SK-N-SH (cell line): ENCODE data around the gene DEFB118. TPM values are rescaled to one million over a fixed set of nuclear protein-coding genes. Genes with fewer than 3 reads are reported as not detected.

Source experiments
- CTCF ChIA-PET: fragments of 300-600, 350-600 bp; formaldehyde crosslinking; extraction: SDS; loops from one replicate; lab custom pipeline; 2021; lab: Yijun Ruan, JAX
- POLR2A ChIA-PET: fragments of 350-600 bp; sonication (Branson Sonifier 250); formaldehyde crosslinking; extraction: SDS; loops from one replicate; lab custom pipeline; 2020; ENCODE audit warnings: antibody characterized with exemption, inconsistent platforms; lab: Yijun Ruan, JAX
- DNase-seq: peaks from one replicate; pipeline ENCODE4 v3.0.0; 2012
- H2AFZ ChIP-seq: fragments of 200-600 bp; sonication (generic); 2 replicates; pipeline ENCODE4 v1.8.1; 2016; ENCODE audit warnings: antibody characterized with exemption, mild to moderate bottlenecking, low read depth
- H3F3A ChIP-seq: fragments of 200-600 bp; sonication (generic); replicated peaks from 2 replicates; pipeline ENCODE3; 2016; ENCODE audit warnings: antibody characterized with exemption, mild to moderate bottlenecking; ENCODE audit not compliant: insufficient read depth
- H3K27ac ChIP-seq, 2 experiments: fragments of 200-500 bp in 1 of 2; fragments of 200-600 bp in 1 of 2; sonication (Bioruptor generic) in 1 of 2; sonication (generic), shearing (Covaris generic) in 1 of 2; 2 replicates each; pipeline versions ENCODE4 v1.5.1 to v1.6.1; 2014 to 2016; ENCODE audit warnings: low read depth in 2 of 2, inconsistent platforms in 1 of 2, low read length in 1 of 2, mild to moderate bottlenecking in 1 of 2, mixed read lengths in 1 of 2
- H3K27me3 ChIP-seq: fragments of 200-600 bp; sonication (generic), shearing (Covaris generic); 2 replicates; pipeline ENCODE4 v1.6.1; 2016; ENCODE audit warnings: mixed run types; ENCODE audit not compliant: insufficient read depth
- H3K36me3 ChIP-seq, 2 experiments: fragments of 200-500 bp in 1 of 2; fragments of 200-600 bp in 1 of 2; sonication (Bioruptor generic) in 1 of 2; sonication (generic) in 1 of 2; replicated peaks in 1 of 2; 2 replicates each; pipeline versions ENCODE3 to v1.5.1; 2014 to 2016; ENCODE audit warnings: low read length in 1 of 2, mild to moderate bottlenecking in 1 of 2; ENCODE audit not compliant: insufficient read depth in 2 of 2, control insufficient read depth in 1 of 2
- H3K4me1 ChIP-seq, 2 experiments: fragments of 200-500 bp in 1 of 2; fragments of 200-600 bp in 1 of 2; sonication (Bioruptor generic) in 1 of 2; sonication (generic), shearing (Covaris generic) in 1 of 2; 2 replicates each; pipeline versions ENCODE4 v1.5.1 to v1.6.1; 2014 to 2016; ENCODE audit warnings: low read depth in 1 of 2, low read length in 1 of 2, mixed run types in 1 of 2; ENCODE audit not compliant: insufficient read depth in 2 of 2, control insufficient read depth in 1 of 2
- H3K4me2 ChIP-seq: fragments of 200-600 bp; sonication (generic), shearing (Covaris generic); 2 replicates; pipeline ENCODE4 v1.6.1; 2017; ENCODE audit warnings: mixed run types
- H3K4me3 ChIP-seq, 2 experiments: fragments of 200-500 bp in 1 of 2; fragments of 200-600 bp in 1 of 2; sonication (Bioruptor generic) in 1 of 2; sonication (generic), shearing (Covaris generic) in 1 of 2; 2 replicates each; pipeline versions ENCODE4 v1.5.1 to v1.8.1; 2014 to 2016; ENCODE audit warnings: low read depth in 2 of 2, inconsistent platforms in 1 of 2, low read length in 1 of 2, mild to moderate bottlenecking in 1 of 2, mixed read lengths in 1 of 2, moderate library complexity in 1 of 2
- H3K79me2 ChIP-seq: fragments of 200-600 bp; sonication (generic); 2 replicates; pipeline ENCODE4 v1.8.1; 2017; ENCODE audit warnings: mild to moderate bottlenecking; ENCODE audit not compliant: insufficient read depth
- H3K9ac ChIP-seq: fragments of 200-600 bp; sonication (generic); 2 replicates; pipeline ENCODE4 v1.6.1; 2017; ENCODE audit warnings: mixed run types
- H3K9me2 ChIP-seq: fragments of 200-600 bp; sonication (generic); 2 replicates; pipeline ENCODE4 v1.6.1; 2017; ENCODE audit warnings: mixed run types
- H3K9me3 ChIP-seq: fragments of 200-600 bp; sonication (generic); 2 replicates; pipeline ENCODE4 v1.6.1; 2017; ENCODE audit warnings: mixed run types, mild to moderate bottlenecking, moderate library complexity
- H4K20me1 ChIP-seq: fragments of 200-600 bp; sonication (generic); 2 replicates; pipeline ENCODE4 v1.6.1; 2017; ENCODE audit warnings: mild to moderate bottlenecking, mixed run types; ENCODE audit not compliant: insufficient read depth
- CHD2 ChIP-seq: fragments of 150-350 bp; IDR thresholded peaks from 2 replicates; pipeline ENCODE4 v1.6.1; 2018; ENCODE audit warnings: low read length; ENCODE audit not compliant: partially characterized antibody
- ELF1 ChIP-seq: IDR thresholded peaks from 2 replicates; pipeline ENCODE4 v1.4.0; 2012
- EZH2phosphoT487 ChIP-seq: fragments of 200-600 bp; sonication (generic); IDR thresholded peaks from 2 replicates; pipeline ENCODE4 v1.6.1; 2017; ENCODE audit warnings: low read depth, mixed run types, mild to moderate bottlenecking, antibody characterized with exemption, moderate library complexity, borderline replicate concordance
- FOSL2 ChIP-seq: IDR thresholded peaks from 2 replicates; pipeline ENCODE4 v1.4.0; 2012; ENCODE audit warnings: low read depth, mild to moderate bottlenecking, moderate library complexity, borderline replicate concordance
- FOXM1 ChIP-seq: IDR thresholded peaks from 2 replicates; pipeline ENCODE4 v1.4.0; 2012; ENCODE audit warnings: low read depth, mild to moderate bottlenecking
- MAX ChIP-seq: IDR thresholded peaks from 2 replicates; pipeline ENCODE4 v1.4.0; 2012; ENCODE audit warnings: low read depth
- MEF2A ChIP-seq: IDR thresholded peaks from 2 replicates; pipeline ENCODE4 v1.4.0; 2012; ENCODE audit warnings: low read depth, borderline replicate concordance
- POLR2AphosphoS5 ChIP-seq: IDR thresholded peaks from 2 replicates; pipeline ENCODE4 v1.6.1; 2012; ENCODE audit warnings: low read depth, low read length
- RAD21 ChIP-seq: IDR thresholded peaks from 2 replicates; pipeline ENCODE4 v1.6.1; 2012; ENCODE audit warnings: mild to moderate bottlenecking, low read length
- RCOR1 ChIP-seq: fragments of 150-350 bp; IDR thresholded peaks from 2 replicates; pipeline ENCODE4 v1.6.1; 2017; ENCODE audit warnings: antibody characterized with exemption, low read length
- RFX5 ChIP-seq: IDR thresholded peaks from 2 replicates; pipeline ENCODE4 v1.6.1; 2012; ENCODE audit warnings: mild to moderate bottlenecking, improper control_type of control experiment, low read length
- SIN3A ChIP-seq: IDR thresholded peaks from 2 replicates; pipeline ENCODE4 v1.6.1; 2012; ENCODE audit warnings: low read depth, mild to moderate bottlenecking, low read length, moderate library complexity, borderline replicate concordance
- SMC3 ChIP-seq: IDR thresholded peaks from 2 replicates; pipeline ENCODE4 v1.6.1; 2012; ENCODE audit warnings: low read depth, low read length, improper control_type of control experiment
- TCF12 ChIP-seq: IDR thresholded peaks from 2 replicates; pipeline ENCODE4 v1.4.0; 2012
- TEAD4 ChIP-seq: IDR thresholded peaks from 2 replicates; pipeline ENCODE4 v1.4.0; 2012; ENCODE audit warnings: mild to moderate bottlenecking, borderline replicate concordance; ENCODE audit not compliant: insufficient read depth
- WGBS: methylation state at CpG from one replicate; pipeline ENCODE4 v1.1.6; 2017; ENCODE audit warnings: low lambda C conversion rate; 5-methylcytosine and 5-hydroxymethylcytosine counted together
- polyA plus RNA-seq, 3 experiments: library from polyadenylated mRNA; depleted of rRNA; stranded (reverse); fragments of >200 nt; gene quantifications; 2 replicates each; pipeline ENCODE4 v1.2.3, GENCODE V29; 2012
- TF ChIP-seq, protein P1 (sequence below): fragments of 150-350 bp; IDR thresholded peaks from 2 replicates; pipeline ENCODE4 v1.6.1; 2017; ENCODE audit warnings: antibody characterized with exemption, low read length, low read depth, borderline replicate concordance
- TF ChIP-seq, protein P2 (sequence below): IDR thresholded peaks from 2 replicates; pipeline ENCODE4 v1.4.0; 2012; ENCODE audit warnings: low read depth, borderline replicate concordance
- TF ChIP-seq, protein P3 (sequence below): IDR thresholded peaks from 2 replicates; pipeline ENCODE4; 2012

The DEFB118 gene
- polyA plus RNA-seq (2012; rRNA removed) = not detected in 2 replicates
- polyA plus RNA-seq (2012; cell fraction: cytosol; rRNA removed) = not detected in 2 replicates
- polyA plus RNA-seq (2012; cell fraction: nucleus; rRNA removed) = not detected in 2 replicates

GRCh38 chr20:31368301-31368700, at the start of gene DEFB118:
DEFB118 (plus strand) TSS chr20:31368601; CDS start chr20:31368651, 50 bp downstream.
- POLR2A ChIA-PET = no interaction called here
- no peaks in the 10 kb centered on the region for H4K20me1 ChIP-seq
- H3K9me2 ChIP-seq = no peaks in the 10 kb centered on the region
- no peak within 1 kb of the TSS for H3K4me2 ChIP-seq
- H3K9me3 ChIP-seq = no peaks in the 10 kb centered on the region
- H3F3A ChIP-seq = no peaks in the 10 kb centered on the region
- H3K79me2 ChIP-seq = no peaks in the 10 kb centered on the region
- H3K9ac ChIP-seq = no peak within 1 kb of the TSS
- H3K4me3 ChIP-seq = no peak within 1 kb of the TSS
- CTCF ChIA-PET = interaction anchor here (0.5 to 0.8 kb wide), 2 partner anchors 55 to 135 kb away, joined by 3 read pairs; no protein-coding TSS in a partner anchor
- H3K4me1 ChIP-seq = no peaks in the 10 kb centered on the region
- H2AFZ ChIP-seq = no peak within 1 kb of the TSS
- WGBS = 0% methylated on average over 2 of the region's 2 CpGs
- H3K27me3 ChIP-seq = no peaks in the 10 kb centered on the region
- no peak within 1 kb of the TSS for H3K27ac ChIP-seq
- DNase-seq = no peak
- TF ChIP-seq, protein P1, sequence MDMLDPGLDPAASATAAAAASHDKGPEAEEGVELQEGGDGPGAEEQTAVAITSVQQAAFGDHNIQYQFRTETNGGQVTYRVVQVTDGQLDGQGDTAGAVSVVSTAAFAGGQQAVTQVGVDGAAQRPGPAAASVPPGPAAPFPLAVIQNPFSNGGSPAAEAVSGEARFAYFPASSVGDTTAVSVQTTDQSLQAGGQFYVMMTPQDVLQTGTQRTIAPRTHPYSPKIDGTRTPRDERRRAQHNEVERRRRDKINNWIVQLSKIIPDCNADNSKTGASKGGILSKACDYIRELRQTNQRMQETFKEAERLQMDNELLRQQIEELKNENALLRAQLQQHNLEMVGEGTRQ = no peak
- TF ChIP-seq FOXM1 = no peak
- TF ChIP-seq CHD2 = no peak
- no peak for TF ChIP-seq MAX
- TF ChIP-seq EZH2phosphoT487 = no peak
- TF ChIP-seq ELF1 = no peak
- H3K36me3 ChIP-seq = no peaks in the 10 kb centered on the region

DNA sequence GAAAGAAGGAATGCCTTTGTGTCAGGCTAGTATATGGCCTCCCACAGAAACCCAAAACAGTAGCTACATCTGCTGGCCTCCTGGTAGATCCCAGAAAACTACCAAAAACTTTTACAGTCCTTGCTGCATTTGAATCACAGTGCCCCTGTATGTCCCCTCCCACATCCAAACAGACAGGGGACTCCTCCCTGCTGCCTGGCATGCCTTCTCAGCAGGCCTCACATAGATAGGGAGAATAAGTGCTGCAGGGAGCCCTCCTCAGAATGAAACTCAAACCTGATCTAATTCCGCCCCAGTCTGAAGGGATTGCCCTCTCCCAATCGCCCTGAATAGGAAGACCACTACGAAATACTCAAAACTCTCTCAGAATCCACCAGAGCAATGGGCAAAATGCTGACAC, 45.9 kb upstream of the DEFB118 start:
- no peak for DNase-seq
- Histone ChIP-seq H2AFZ (no peak overlapping the region), H3K4me1 (no peaks in the 10 kb centered on the region), H3K4me2 (no peak overlapping the region), H3K79me2 (no peaks in the 10 kb centered on the region), H3F3A (no peaks in the 10 kb centered on the region), H3K9ac (no peak overlapping the region), H3K9me2 (no peaks in the 10 kb centered on the region)
- CTCF ChIA-PET = no interaction called here
- 2% methylated on average over 3 of the region's 3 CpGs for WGBS
- POLR2A ChIA-PET = no interaction called here
- TF ChIP-seq MEF2A (no peak), TEAD4 (no peak)
- TF ChIP-seq, all 33 proteins: peak for 0
- Histone ChIP-seq H3K9me3 (no peaks in the 10 kb centered on the region), H3K36me3 (no peaks in the 10 kb centered on the region), H3K4me3 (no peak overlapping the region), H4K20me1 (no peaks in the 10 kb centered on the region), H3K27ac (no peak overlapping the region), H3K27me3 (no peaks in the 10 kb centered on the region)

DNA sequence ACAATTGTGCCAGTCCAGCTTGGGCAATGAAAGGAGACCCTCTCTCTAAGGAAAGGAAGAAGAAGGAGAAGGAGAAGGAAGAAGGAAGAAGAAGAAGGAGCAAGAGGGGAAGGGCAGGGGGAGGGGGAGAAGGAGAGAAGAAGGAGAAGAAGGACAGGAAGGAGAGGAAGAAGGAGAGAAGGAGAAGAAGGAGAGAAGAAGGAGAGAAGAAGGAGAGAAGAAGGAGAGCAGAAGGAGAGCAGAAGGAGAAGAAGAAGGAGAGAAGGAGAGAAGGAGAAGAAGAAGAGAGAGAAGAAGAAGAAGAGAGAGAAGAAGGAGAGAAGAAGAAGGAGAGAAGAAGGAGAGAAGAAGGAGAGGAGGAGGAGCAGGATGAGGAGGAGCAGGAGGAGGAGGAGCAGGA, 37.5 kb upstream of the DEFB118 start:
- Histone ChIP-seq H3F3A (no peaks in the 10 kb centered on the region), H3K9me3 (no peaks in the 10 kb centered on the region), H3K9ac (no peak overlapping the region), H3K36me3 (no peaks in the 10 kb centered on the region), H3K4me2 (no peak overlapping the region), H3K4me3 (no peak overlapping the region), H3K9me2 (no peaks in the 10 kb centered on the region), H2AFZ (no peak overlapping the region), H3K79me2 (no peaks in the 10 kb centered on the region), H4K20me1 (no peaks in the 10 kb centered on the region), H3K27ac (no peak overlapping the region), H3K4me1 (no peaks in the 10 kb centered on the region), H3K27me3 (no peaks in the 10 kb centered on the region)
- no peak for DNase-seq
- ChIA-PET POLR2A (no interaction called here), CTCF (no interaction called here)
- TF ChIP-seq SIN3A (no peak), SMC3 (no peak), FOSL2 (no peak), RCOR1 (no peak), CHD2 (no peak), RAD21 (no peak), FOXM1 (no peak), RFX5 (no peak), TEAD4 (no peak), TCF12 (no peak), POLR2AphosphoS5 (no peak)
- TF ChIP-seq, protein P2, sequence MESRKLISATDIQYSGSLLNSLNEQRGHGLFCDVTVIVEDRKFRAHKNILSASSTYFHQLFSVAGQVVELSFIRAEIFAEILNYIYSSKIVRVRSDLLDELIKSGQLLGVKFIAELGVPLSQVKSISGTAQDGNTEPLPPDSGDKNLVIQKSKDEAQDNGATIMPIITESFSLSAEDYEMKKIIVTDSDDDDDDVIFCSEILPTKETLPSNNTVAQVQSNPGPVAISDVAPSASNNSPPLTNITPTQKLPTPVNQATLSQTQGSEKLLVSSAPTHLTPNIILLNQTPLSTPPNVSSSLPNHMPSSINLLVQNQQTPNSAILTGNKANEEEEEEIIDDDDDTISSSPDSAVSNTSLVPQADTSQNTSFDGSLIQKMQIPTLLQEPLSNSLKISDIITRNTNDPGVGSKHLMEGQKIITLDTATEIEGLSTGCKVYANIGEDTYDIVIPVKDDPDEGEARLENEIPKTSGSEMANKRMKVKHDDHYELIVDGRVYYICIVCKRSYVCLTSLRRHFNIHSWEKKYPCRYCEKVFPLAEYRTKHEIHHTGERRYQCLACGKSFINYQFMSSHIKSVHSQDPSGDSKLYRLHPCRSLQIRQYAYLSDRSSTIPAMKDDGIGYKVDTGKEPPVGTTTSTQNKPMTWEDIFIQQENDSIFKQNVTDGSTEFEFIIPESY = no peak
- TF ChIP-seq, protein P3, sequence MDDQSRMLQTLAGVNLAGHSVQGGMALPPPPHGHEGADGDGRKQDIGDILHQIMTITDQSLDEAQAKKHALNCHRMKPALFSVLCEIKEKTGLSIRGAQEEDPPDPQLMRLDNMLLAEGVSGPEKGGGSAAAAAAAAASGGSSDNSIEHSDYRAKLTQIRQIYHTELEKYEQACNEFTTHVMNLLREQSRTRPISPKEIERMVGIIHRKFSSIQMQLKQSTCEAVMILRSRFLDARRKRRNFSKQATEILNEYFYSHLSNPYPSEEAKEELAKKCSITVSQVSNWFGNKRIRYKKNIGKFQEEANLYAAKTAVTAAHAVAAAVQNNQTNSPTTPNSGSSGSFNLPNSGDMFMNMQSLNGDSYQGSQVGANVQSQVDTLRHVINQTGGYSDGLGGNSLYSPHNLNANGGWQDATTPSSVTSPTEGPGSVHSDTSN = no peak
- TF ChIP-seq, protein P1 = no peak
